NCI-H1694 treated with DMSO at 0.1 percent for 48 hours (cell line): ENCODE results near the gene TRIO.

Experiments
- DNase-seq: peaks from one replicate; lab custom pipeline; 2025; lab: John Stamatoyannopoulos, UW

Gene TRIO

DNA sequence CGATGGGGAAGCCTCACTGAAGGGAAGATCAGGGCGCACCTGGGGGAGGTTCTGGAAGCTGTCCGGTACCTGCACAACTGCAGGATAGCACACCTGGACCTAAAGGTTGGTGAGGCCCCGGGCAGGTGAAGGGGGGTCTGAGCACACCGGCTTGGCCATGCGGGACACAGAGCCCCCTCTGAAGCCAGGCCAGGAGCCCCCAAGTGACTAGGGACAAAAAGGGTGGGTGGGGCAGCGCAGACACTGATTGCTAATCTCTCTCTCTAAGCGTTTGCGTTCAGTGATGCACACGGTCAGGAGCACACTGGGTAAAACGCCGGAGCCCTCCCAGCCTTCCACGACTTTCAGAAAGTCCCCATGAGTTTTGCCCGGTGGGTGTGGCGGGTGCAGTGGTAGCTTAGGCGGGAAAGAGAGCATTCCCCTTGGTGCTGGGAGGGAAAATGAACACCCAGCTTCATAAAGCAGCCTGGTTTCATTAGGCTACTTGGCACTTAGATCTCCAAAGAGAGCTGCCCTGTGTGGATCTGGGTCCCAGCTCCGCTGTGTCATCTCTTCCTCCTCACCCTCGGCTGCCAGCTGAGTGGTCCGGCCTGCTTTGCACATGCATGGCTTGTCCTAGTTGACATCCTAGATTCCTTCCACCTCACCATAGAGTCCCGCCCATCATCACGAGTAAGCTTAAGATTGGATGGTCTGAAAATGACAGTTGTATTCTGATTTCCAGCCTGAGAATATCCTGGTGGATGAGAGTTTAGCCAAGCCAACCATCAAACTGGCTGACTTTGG is 364.2 kb downstream of the TRIO start:
- no peak for DNase-seq

DNA sequence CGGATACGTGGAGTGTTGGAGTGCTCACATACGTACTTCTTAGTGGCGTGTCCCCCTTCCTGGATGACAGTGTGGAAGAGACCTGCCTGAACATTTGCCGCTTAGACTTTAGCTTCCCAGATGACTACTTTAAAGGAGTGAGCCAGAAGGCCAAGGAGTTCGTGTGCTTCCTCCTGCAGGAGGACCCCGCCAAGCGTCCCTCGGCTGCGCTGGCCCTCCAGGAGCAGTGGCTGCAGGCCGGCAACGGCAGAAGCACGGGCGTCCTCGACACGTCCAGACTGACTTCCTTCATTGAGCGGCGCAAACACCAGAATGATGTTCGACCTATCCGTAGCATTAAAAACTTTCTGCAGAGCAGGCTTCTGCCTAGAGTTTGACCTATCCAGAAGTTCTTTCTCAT is 364.9 kb downstream of the TRIO start:
- DNase-seq, result no peak

DNA sequence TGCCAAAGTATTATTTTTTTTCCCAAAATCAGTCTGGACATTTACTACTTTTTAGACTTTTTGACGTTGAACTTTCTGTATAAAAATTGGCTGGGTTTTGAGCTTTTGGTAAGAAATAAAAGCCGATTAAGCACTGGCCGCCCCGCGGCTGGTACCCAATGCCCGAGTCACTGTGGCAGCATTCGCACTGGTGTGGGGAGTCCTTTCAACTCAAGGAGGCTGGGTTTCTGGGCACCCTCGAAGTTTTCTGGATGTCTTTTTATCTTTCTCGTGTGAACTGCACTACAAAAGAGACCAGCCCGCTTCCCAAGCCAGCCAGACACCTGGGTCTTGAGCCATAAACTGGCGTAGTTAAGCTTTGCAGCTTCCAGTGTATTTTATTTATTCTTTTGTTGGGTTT is 366.4 kb downstream of the TRIO start:
- no peak for DNase-seq

DNA sequence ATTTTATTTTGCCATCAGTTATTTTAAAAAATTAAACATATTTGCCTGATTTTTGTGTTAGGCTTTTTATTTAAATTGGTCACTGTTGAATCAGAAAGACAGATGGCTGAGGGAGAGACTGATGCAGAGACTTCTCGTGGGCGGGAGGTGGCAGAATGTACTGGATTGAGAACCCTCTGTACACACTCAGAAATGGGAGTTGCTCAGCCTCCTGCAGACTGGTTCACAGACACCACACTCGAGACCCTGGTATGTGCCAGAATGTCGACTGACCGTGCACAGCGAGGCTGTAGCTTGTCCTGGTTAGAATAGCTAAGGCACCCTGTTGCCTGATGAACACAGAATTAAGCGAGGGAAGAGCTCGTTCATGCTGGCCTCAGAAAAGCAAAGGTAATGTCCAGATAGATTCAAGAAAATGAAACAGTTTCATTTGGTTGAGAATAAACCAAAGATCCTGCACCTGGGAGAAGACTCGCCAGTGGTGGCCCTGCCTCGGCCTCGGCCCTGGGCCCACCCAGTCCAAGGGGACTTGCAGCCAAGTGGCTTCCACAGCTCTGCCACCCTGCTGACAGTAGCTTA is 367.1 kb downstream of the TRIO start:
- DNase-seq, result peak; percentile 92

DNA sequence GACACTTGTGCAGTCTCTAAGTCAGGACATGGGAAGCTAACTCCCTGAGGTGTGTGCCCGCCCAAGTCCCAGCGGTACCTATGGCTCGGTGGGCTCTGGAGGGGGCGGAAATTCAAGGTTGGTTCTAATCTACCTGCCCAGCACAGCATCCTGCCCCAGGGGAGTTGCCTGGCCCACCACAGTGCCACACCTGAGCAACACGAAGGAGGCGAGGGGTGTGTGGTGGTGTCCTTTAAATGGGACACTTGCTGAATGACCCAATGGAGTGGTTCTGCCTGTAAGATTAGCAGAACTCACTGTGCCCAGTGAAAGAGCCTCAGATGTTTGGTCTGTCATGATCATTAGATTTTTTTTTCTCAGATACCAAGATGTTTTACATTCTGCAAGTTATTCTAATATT is 367.7 kb downstream of the TRIO start:
- no peak for DNase-seq

DNA sequence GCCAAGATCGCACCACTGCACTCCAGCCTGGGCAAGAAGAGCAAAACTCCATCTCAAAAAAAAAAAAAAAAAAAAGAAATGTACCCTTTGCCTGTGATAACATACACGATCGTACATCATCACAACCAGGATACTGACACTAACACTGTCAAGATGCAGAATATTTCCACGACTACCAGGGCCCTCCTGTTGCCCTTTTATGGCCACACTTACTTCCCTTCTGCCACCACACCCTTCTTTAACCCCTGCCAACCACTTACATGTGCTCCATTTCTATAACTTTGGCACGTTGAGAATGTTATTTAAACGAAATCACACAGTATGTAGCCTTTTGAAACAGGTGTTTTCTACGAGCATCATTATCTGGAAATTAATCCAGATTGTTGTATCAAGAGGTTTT is 369.4 kb downstream of the TRIO start:
- no peak for DNase-seq

DNA sequence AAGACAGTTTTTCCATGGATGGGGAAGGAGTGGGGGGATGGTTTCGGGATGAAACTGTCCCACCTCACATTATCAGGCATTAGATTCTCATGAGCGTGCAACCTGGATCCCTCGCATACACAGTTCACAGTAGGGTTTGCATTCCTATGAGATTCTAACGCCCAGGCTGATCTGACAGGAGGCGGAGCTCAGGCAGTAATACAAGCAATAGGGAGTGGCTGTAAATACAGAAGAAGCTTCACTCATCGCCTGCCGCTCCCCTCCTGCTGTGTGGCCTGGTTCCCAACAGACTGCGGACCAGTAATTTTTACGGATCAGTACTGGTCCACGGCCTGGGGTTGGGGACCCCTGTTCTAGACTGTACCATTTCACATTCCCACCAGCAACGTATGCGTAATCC is 370.1 kb downstream of the TRIO start:
- DNase-seq, result no peak

DNA sequence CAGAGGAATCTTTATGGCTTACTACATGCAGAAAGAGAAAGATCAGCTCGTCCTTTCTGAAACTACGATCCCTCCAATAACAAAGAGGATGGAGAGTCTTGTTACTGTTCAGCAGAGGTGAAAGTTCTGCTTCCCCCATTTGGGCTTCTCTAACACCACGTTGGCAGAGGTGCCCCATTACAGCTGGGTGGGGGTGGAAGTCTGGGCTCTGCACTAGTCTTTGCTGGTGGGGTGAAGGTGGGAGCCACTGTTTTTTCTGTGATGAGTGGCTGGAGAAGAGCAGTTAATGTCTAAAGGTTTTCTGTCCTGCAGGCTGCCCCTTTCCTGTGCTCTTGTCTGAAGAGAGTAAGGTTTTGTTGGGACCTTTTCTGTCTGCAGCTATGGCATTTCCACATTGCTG is 373.8 kb downstream of the TRIO start:
- no peak for DNase-seq

DNA sequence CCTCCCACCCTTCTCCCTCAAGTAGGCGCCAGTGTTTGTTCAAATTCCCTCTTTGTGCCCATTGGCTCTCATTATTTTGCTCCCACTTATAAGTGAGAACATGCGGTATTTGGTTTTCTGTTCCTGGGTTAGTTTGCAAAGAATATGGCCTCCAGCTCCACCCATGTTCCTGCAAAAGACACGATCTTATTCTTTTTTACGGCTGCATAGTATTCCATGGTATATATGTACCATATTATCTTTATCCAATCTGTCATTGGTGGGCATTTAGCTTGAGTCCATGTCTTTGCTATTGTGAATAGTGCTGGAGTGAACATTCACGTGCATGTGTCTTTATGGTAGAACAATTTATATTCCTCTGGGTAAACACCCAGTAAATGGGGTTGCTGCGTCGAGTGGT is 375.5 kb downstream of the TRIO start:
- DNase-seq, result no peak

DNA sequence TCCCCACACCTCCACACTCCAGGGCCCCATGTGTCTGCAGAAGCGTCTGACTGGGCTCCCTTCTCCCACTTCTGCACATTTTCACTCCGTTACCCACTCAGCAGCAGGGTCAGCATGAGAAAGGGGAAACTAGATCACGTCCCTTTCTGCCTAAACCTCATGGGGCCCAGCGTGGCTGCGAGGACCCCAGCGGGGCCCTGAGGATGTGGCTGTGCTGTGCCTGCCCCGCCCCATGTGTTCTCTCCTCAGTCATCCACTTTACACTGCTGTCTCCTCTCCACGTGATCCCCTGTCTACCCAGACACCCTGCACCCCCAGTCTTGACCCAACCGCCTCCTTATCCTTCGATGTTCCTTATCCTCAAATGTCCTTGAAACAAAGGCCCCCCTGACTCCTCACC is 378.6 kb downstream of the TRIO start:
- no peak for DNase-seq

DNA sequence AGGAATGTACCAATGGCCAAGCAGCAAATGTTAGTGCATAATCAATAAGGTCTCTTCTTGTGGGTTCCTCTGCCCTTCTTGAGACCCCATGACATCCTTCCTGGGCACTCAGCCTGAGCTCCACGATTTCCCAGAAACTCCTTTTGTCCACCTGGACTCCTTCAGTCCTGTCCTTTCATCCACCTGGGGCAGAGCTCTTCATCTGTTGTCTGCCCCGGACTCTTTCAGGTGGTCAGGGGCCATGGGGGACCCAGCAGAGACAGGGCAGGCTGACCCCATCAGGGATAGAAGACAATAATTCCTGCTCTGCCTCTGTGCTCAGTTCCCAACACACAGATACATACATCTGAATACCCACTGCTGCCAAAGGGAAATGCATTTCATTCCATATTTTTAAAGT is 379.6 kb downstream of the TRIO start:
- DNase-seq, result no peak

DNA sequence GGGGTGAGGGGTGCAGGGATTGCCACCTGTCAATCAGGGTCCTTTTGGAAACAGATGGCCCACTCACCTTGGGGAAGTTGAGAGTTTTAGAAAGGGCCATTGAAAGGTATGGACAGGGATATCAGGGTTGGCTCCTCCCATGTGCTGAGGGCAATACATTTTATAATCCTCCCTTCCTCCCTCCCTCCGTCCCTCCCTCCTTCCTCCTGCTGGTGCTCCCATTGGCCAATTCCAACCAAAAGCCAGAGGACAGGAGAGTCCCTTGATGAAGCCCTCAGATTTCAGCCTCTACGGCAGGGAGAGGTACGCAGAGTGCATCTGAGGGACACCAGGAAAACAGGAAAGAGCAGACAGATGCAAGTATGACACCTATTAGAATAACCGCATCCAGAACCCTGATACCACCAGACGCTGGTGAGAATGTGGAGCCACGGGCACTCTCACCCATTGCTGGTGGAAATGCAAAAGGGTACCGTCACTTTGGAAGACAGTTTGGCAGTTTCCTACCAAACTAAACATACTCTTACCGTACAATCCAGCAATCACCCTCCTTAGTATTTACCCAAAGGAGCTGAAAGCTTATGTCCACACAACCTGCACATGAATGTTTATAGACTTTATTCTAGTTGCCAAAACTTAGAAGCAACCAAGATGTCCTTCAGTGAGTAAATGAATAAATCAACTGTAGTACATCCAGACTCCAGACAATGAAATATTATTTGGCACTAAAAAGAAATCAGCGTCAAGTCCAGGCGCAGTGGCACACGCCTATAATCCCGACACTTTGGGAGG is 380.3 kb downstream of the TRIO start:
- DNase-seq, result no peak

DNA sequence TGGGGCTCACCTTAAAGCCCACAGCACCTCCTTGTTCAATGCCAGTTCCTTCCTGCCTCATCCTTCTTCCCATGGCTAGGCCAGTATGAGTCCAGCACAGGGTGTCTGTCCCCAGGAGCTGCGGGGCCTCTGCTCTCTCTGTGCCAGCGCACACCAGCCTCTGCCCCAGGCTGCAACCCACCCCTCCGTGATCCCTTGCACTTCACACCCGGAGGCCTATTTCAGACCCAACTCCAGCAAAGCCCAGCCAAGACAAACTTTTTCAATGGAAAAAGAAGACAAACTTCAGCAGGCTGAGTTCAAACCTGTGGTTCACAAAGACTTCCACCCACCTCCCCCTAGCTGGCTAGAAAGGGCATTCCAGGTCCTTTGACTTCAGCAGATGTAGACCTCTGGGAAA is 382.3 kb downstream of the TRIO start:
- DNase-seq, result no peak

DNA sequence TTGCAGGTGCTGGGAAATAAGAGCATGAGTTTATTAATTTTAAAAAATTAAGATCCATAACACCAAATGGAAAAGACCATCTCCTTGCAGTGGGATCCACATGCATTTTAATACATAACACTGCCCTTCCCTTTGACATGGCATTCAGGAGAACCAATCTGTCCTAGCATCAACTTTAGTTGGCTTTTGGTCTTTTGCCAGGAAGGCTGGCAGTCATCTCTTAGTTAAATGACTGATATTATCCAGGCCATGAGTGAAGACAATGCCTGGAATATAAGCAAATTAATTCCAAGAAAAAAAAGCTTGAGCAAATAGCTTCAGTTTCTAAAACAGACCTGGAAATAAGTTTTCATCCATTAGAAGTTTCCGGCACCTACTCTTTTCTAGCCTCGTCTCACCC is 383.4 kb downstream of the TRIO start:
- DNase-seq, result no peak

DNA sequence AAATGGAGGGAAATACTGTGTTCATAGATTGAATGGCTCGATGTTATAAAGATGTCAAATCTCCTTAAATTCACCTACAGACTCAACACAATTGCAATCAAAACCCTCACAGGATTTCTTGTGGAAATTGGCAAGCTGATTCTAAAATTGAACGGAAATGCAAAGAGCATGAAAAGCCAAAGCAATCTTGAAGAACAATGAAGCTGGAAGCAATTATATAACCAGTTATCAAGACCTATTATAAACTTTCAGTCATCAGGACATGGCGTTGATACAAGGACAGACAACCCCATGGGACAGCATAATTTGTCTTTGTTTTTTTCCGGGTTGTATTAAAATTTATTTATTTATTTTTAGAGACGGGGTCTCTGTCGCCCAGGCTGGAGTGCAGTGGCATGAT is 385.0 kb downstream of the TRIO start:
- DNase-seq, result no peak

DNA sequence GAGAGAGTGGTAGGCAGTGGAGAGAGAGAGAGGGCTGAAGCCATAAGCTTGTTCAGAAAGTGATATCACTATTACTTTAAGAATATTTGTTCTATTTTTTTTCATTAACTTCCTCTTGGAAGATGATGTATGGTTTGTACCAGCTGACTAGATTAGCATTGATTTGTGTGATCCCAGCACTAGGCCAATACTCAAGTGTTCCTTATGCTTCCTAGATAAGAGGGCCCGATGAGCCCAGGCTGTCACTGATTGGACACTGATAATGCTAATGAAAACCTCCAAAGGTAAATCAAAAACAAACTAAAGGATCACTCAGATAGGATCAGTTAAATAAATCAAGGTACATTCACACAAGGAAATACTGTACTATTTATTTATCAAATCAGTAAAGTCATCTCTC is 385.8 kb downstream of the TRIO start:
- no peak for DNase-seq

DNA sequence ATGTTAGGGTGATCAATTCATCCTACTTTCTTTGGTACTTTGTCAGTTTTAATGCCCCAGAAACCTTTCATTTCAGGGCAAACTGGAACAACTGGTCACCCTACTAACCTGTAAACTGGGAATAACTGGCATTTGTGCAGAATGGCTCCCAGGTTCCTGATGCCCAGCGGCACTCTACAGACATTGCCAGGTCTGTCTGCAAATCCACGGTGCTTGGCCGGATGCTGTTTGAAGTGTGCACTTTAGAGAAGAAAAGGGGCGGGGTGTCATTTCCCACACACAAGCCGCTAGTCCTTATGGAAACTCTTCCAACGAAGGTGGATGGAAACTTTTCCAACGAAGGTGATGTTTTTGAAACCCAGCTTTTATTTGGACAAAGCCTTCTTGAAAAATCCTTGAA is 388.5 kb downstream of the TRIO start:
- DNase-seq, result no peak

DNA sequence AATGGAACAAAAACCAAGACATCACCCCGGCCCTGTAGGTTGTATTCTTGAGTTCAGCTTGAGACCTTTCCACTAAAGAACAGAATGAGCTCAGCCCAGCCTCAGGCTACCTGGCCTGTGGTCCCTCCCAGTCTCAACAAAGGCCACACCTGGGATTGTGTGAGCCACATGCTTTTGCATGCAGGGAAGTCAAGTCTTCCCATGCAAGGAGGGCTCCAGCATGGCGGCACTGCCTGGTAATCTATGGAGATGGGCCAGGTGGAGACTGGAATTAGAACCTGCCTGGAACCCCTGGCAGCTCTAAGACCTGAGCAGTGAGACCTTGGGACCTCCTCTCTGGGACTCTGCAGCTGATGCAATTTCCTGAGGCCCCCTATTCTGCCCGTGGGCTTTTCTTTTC is 389.0 kb downstream of the TRIO start:
- DNase-seq, result no peak

DNA sequence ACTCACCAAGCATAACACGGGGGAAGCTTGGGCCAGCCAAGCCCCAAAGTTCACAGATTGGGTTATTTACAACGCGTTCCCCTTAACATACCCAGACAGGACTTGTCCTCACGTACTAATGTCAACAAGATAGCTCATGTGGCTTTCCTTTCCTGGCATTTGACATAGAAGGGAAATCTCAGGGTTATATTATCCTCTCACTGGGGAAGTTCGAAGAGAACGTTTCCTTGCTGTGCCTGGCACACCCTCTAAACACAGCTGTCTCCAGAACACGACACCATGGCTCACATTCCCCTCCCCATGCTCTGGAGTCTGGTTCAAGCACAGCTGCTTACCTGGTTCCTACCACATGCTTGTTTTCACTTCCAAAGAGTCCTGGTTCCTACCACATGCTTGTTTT is 391.6 kb downstream of the TRIO start:
- no peak for DNase-seq

DNA sequence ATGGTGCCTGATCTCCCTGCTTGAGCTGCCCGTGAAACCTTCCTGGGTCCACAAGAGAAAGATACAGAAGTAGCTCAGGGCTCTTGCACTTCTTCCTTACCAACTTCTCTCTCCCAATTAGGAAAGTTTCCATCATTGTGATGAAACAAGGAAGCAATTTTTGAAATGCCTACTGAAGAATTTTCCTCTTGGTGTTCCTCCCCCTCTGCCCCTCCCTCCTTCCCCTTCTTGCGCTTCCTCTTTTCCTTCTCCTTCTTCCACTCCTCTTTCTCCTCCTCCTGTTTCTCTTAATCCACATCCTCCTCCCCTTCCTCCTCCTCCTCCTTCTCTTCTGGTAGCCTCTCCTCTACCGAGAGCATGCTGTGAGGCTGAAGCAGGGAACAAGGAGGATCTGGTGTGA is 402.2 kb downstream of the TRIO start:
- DNase-seq, result no peak

DNA sequence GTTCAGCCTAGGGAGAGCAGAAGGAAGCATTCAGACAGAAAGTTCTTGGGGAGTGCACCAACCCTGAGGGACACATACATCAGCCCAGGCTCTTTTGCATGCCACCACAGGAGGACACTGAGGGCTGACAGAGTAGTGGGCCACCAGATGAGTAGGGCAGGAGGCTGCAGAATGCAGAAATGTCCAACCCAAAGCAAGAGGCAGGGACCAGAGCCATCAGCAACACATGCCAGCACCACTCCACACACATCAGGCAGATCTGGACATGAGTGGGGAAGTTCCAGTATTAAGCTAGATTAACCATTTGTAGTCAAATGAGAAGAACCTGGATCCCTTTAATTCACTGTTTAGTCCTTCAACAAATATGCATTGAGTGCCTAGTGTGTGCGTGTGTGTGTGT is 402.7 kb downstream of the TRIO start:
- DNase-seq, result no peak

DNA sequence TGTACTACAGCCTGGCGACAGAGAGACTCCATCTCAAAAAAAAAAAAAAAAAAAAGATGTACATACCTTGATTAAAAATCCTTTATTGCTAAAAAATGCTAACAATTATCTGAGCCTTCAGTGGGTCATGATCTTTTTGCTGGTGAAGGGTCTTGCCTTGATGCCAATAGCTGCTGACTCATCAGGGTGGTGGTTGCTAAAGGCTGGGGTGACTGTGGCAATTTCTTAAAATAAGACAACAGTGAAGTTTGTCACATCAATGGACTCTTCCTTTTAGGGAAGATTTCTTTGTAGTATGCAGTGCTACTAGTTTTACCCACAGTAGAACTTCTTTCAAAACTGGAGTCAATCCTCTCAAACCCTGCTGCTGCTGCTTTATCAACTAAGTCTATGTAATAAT is 404.5 kb downstream of the TRIO start:
- no peak for DNase-seq

DNA sequence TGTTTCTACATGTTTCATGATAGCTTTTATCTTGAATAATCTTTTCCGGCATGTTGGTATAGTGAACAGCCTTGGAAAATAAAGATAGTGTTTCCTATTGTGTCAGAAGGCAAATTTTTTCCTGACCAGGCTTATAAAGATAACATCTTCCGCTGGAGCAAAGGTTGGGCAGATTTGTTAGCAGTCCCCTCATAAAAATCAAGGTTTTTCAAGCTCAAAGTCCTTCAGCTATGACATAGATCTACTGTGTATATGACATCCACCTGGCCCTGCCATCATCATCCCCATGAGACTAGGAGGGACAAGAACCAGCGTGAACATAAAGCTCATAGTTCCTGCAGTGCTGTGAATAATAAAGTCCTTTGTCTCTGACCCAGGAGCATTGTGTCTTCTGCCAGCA is 408.1 kb downstream of the TRIO start:
- DNase-seq, result no peak
